Fibroblast of lung (primary cell): ENCODE measurements around the gene HRK. TPM values are rescaled to one million over a fixed set of nuclear protein-coding genes. Genes with fewer than 3 reads are reported as not detected.

Experiments
- DNase-seq, 2 donors: peaks; one replicate each; pipeline versions ENCODE4 v3.0.0 to v3.0.0-alpha.2; 2010; ENCODE audit warnings: low read depth in 2 of 2
- H2AFZ ChIP-seq: 2 replicates; pipeline ENCODE4 v1.5.1; 2012; ENCODE audit warnings: low read length, control low read depth, inconsistent platforms
- H3K27ac ChIP-seq: 2 replicates; pipeline ENCODE4 v1.5.1; 2011; ENCODE audit warnings: low read length, control low read depth; ENCODE audit not compliant: insufficient read depth
- H3K27me3 ChIP-seq: 2 replicates; pipeline ENCODE4 v1.5.1; 2011; ENCODE audit warnings: mild to moderate bottlenecking, low read length; ENCODE audit not compliant: control insufficient read depth, insufficient read depth
- H3K36me3 ChIP-seq: 2 replicates; pipeline ENCODE4 v1.5.1; 2011; ENCODE audit warnings: low read length; ENCODE audit not compliant: control insufficient read depth, insufficient read depth
- H3K4me1 ChIP-seq: 2 replicates; pipeline ENCODE4 v1.5.1; 2011; ENCODE audit warnings: low read length; ENCODE audit not compliant: control insufficient read depth, insufficient read depth; ENCODE audit errors: extremely low read depth
- H3K4me2 ChIP-seq: 2 replicates; pipeline ENCODE4 v1.5.1; 2011; ENCODE audit warnings: low read length, control low read depth; ENCODE audit not compliant: insufficient read depth; ENCODE audit errors: extremely low read depth
- H3K4me3 ChIP-seq, 4 experiments: fragments of 200-600 bp in 1 of 4; sonication (generic) in 1 of 4; replicated peaks in 1 of 4; 2 replicates each; pipeline ENCODE4 v1.5.1; 2011 to 2016; ENCODE audit warnings: low read length in 4 of 4, low read depth in 3 of 4, mild to moderate bottlenecking in 3 of 4, control low read depth in 2 of 4, inconsistent platforms in 1 of 4, mixed read lengths in 1 of 4; ENCODE audit not compliant: insufficient read depth in 1 of 4; ENCODE audit errors: control extremely low read depth in 1 of 4
- H3K79me2 ChIP-seq: 2 replicates; pipeline ENCODE4 v1.5.1; 2012; ENCODE audit warnings: mild to moderate bottlenecking, low read length, inconsistent platforms; ENCODE audit not compliant: control insufficient read depth, insufficient read depth
- H3K9ac ChIP-seq: 2 replicates; pipeline ENCODE4 v1.5.1; 2011; ENCODE audit warnings: mild to moderate bottlenecking, low read length, control low read depth; ENCODE audit not compliant: insufficient read depth
- H3K9me3 ChIP-seq: 2 replicates; pipeline ENCODE4 v1.5.1; 2012; ENCODE audit warnings: low read depth, low read length; ENCODE audit not compliant: control insufficient read depth, insufficient read depth
- H4K20me1 ChIP-seq: 2 replicates; pipeline ENCODE4 v1.5.1; 2011; ENCODE audit warnings: low read length; ENCODE audit not compliant: control insufficient read depth, insufficient read depth; ENCODE audit errors: extremely low read depth
- CTCF ChIP-seq, 2 donors: IDR thresholded peaks in 1 of 2; conservative IDR thresholded peaks in 1 of 2; 1 replicate in 1 of 2; 2 replicates in 1 of 2; pipeline ENCODE4 v1.5.1; 2011 to 2012; ENCODE audit warnings: low read length in 2 of 2, control low read depth in 1 of 2, inconsistent platforms in 1 of 2, low read depth in 1 of 2, mild to moderate bottlenecking in 1 of 2
- EZH2 ChIP-seq: IDR thresholded peaks from 2 replicates; pipeline ENCODE4 v1.5.1; 2012; ENCODE audit warnings: low read length, control low read depth, mild to moderate bottlenecking; ENCODE audit errors: missing control alignments
- polyA plus RNA-seq, 2 donors: library from polyadenylated mRNA; depleted of rRNA in 1 of 2; stranded (reverse) in 1 of 2; unstranded in 1 of 2; fragments of >200 nt; gene quantifications; 2 replicates each; pipeline ENCODE4 v1.2.1, GENCODE V29; 2011 to 2012; ENCODE audit warnings: missing spikeins in 1 of 2
- total RNA-seq: library from RNA; depleted of rRNA; stranded (reverse); fragments of >200 nt; gene quantifications from 2 replicates; pipeline ENCODE4 v1.2.1, GENCODE V29; 2014

Gene HRK
- total and polyA plus RNA-seq, 2 donors (not counting 1 experiment from before 2014, with no cell fraction given): under 0.01 to 0.08 TPM

GRCh38 chr12:116880817-116881324 lies 370 bp downstream of the HRK start:
- Histone ChIP-seq H3K36me3 (no peaks in the 10 kb centered on the region), H3K4me1 (no peaks in the 10 kb centered on the region), H3K4me3 (peak overlapping the region in 1 of 4 experiments; percentile 38), H2AFZ (no peak overlapping the region), H4K20me1 (no peaks in the 10 kb centered on the region), H3K79me2 (no peaks in the 10 kb centered on the region), H3K9ac (no peak overlapping the region), H3K9me3 (no peaks in the 10 kb centered on the region), H3K27me3 (peaks cover 54% of the 10 kb centered on the region), H3K27ac (no peak overlapping the region), H3K4me2 (peak overlapping the region; percentile 38)
- DNase-seq: peak; percentile 18 to 60
- no peak for TF ChIP-seq EZH2
- TF ChIP-seq CTCF (conservative IDR thresholded peaks at IDR 0.05 in 1 of 2, IDR thresholded peaks at IDR 0.05 in 1 of 2; ENCODE audit: low read depth in 1 of 2, low read length in 2 of 2): no peak

GRCh38 chr12:116880213-116880816 lies 926 bp downstream of the HRK start:
- peak in 1 of 2 donors; percentile 29 for DNase-seq
- Histone ChIP-seq H3K79me2 (no peaks in the 10 kb centered on the region), H2AFZ (no peak overlapping the region), H3K4me1 (no peaks in the 10 kb centered on the region), H3K9me3 (no peaks in the 10 kb centered on the region), H4K20me1 (no peaks in the 10 kb centered on the region), H3K4me3 (peak overlapping the region in 1 of 4 experiments; percentile 38), H3K27ac (no peak overlapping the region), H3K27me3 (peaks cover 57% of the 10 kb centered on the region), H3K9ac (no peak overlapping the region), H3K36me3 (no peaks in the 10 kb centered on the region), H3K4me2 (peak overlapping the region; percentile 38)
- TF ChIP-seq EZH2: peak; percentile 14
- TF ChIP-seq CTCF (conservative IDR thresholded peaks at IDR 0.05 in 1 of 2, IDR thresholded peaks at IDR 0.05 in 1 of 2; ENCODE audit: low read depth in 1 of 2, low read length in 2 of 2): no peak

- no peak for TF ChIP-seq EZH2
- TF ChIP-seq CTCF (conservative IDR thresholded peaks at IDR 0.05 in 1 of 2, IDR thresholded peaks at IDR 0.05 in 1 of 2; ENCODE audit: low read depth in 1 of 2, low read length in 2 of 2): no peak
- H3K9me3 ChIP-seq: no peaks in the 10 kb centered on the region
- no peak overlapping the region for H2AFZ ChIP-seq
- H3K4me1 ChIP-seq: no peaks in the 10 kb centered on the region
- H3K4me2 ChIP-seq: peak overlapping the region; percentile 64
- peaks cover 57% of the 10 kb centered on the region for H3K27me3 ChIP-seq
- no peaks in the 10 kb centered on the region for H4K20me1 ChIP-seq
- H3K36me3 ChIP-seq: no peaks in the 10 kb centered on the region
- no peak overlapping the region for H3K27ac ChIP-seq
- DNase-seq: peak in 1 of 2 donors; percentile 9
- no peaks in the 10 kb centered on the region for H3K79me2 ChIP-seq
- peak overlapping the region in 1 of 4 experiments; percentile 46 for H3K4me3 ChIP-seq
- no peak overlapping the region for H3K9ac ChIP-seq
These were observed 1.6 kb downstream of the HRK start for GRCh38 chr12:116879509-116880212.
